ENCODE measurements around the gene PRKCA.
"Not testable (repeated sequence)": the region's sequence is repeated elsewhere in the genome, so short reads cannot be mapped to it uniquely, and the experiment has no call there.

PRKCA gene

DNA sequence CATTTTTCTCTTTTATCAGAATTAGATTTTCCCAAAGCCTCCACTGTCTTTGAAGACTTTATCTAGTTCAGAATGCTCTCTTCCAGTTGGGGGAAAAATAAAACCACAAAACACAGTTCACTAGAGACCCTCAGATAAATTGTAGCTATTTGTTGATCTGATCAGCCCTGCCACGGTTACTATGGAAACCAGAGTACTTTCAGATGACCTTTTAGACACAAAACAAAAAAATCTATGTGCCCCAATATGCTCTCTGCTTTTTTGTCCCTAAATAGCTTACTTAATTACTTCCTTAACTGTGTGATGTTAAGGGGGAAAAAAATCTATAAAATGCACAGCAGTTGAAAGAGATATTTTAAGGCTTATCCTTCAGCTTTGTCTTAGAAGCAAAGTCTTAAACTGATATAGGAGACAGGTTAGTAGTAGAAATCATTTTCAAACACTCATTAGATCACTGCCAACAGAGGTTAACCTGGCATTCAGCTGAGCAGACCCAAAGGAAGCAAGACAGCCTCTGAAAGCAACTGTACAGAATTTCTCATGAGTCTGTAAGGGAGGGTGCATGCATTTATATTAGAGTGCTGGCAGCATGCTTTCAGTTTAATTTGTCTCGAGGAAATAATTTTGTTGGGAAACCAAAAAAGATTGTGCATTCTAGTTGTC, 402.6 kb downstream of the PRKCA start:
- DNase-seq = no peak

DNA sequence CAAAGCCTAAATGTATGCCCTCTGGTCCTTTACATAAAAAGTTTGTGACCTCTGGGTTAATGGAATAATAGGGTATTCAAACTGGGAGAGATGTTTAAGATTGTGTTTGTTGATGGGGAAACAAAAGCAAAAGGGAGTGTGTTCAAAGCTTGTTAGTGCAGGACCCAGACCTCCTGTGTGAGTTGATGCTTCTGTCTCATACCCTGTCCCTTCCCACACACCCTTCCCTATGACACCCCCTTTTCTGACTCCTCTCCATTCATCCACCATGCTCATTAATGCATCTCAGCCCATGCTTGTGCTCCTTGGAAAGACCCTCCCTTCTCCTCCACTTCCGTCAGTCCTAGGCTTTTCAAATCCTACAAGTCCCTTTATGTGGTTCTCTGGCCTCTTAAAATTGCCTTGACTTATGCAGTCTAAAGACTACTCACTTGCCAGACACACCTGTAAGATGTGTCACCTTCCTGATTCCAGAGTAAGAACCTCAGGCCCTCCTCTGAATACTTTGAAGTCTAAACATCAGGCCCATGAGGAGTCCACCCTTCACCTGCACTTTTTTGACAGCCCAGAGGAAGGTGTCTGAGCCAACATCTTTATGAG, 404.5 kb downstream of the PRKCA start:
- DNase-seq = no peak

DNA sequence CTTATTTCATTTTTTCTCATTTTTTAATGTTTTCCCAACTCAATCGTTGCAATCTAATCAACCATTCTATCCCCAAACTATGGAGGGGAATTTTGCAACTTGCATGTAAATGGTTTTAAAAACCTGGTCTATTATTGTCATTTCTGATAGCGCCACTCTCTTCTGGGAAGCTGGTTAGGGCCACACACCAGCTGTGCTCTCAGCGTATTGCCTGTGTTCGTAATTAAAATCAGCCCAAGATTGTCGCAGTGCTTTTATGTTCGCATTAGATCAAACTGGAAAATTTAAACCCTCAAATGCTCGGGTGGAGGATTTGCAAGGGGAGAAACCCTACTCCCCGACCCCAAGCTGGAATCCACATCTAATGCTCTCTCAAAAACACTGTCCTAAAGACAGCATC, 409.0 kb downstream of the PRKCA start:
- DNase-seq = no peak

DNA sequence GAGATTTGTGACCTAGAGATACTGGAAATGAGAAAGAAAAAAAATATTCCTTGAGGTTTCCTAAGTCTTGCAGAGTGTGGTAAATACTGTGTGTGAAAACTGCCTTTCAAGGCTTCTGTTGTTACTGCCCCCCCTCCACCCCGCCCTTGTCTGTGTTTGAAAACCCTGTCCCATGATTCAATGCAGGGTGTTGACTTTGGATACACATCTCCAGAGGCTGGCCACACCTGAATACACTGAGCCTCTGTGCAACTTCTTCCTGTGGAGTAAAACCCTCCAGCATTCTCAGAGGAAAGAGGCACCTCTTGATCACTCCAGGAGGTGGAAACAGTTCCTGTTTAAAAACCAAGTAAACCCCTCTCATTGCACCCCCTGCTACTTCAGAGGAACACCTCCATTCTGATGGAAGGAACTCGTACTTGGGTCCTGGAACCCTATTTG, 409.5 kb downstream of the PRKCA start:
- DNase-seq = peak; percentile 3

DNA sequence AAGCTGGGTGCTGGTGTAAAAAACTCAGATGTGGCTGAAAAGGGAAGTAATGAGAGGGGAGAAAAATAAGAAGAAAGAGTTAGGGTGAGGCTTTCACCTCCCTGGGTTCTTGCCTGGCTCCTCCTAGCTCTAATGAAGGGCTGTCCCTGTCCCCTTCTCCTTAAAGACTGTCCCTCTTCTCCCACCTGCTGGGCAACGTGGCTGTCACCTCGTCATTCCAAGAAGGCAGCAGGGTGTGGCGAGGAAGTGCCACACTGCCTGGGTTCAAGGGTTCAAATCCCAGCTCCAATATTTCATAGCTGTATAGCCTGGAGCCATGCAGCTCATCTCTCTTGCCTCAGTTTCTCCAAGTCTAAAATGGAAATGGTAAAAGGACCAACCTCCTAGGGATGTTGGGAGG, 410.0 kb downstream of the PRKCA start:
- no peak for DNase-seq

DNA sequence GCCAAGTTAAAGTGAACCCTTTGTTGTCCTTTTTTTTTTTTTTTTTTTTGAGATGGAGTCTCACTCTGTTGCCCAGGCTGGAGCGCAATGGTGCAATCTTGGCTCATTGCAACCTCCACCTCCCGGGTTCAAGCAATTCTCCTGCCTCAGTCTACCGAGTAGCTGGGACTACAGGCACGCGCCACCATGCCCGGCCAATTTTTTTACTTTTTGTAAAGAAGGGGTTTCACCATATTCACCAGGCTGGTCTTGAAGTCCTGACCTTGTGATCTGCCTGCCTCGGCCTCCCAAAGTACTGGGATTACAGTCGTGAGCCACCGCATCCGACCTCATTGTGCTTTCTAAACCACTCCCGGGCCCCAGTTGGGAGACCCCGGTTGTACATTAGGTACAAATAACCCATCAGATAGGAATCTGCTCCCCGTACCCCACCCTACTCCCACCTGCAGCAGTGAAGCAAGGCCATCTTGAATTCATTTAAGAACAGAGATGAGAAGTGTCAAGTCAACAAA, 410.7 kb downstream of the PRKCA start:
- not testable (repeated sequence) for DNase-seq

DNA sequence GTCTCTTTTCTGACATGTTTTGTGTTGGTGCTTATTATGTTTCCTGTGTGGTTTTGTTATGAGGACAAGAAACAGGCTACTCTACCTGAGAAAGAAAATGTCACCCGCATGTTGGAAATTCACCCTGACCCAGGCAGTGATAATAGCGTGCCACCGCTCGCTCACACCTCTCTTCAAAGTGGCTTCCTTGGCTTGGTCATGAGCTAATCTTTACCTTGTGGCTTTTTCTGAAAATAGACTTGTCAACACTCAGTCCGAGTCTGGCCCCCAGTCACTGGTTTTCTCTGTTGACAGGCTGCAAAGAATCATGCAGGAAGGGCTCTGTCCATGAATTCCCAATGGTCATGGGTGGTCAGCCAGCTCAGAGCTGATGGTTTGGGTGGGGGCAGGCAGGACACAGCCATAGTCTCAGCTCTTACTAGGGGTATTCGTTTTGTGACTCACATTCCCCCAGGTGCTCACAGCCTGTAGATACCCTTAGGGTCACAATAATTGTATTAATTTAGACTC, 411.2 kb downstream of the PRKCA start:
- no peak for DNase-seq

DNA sequence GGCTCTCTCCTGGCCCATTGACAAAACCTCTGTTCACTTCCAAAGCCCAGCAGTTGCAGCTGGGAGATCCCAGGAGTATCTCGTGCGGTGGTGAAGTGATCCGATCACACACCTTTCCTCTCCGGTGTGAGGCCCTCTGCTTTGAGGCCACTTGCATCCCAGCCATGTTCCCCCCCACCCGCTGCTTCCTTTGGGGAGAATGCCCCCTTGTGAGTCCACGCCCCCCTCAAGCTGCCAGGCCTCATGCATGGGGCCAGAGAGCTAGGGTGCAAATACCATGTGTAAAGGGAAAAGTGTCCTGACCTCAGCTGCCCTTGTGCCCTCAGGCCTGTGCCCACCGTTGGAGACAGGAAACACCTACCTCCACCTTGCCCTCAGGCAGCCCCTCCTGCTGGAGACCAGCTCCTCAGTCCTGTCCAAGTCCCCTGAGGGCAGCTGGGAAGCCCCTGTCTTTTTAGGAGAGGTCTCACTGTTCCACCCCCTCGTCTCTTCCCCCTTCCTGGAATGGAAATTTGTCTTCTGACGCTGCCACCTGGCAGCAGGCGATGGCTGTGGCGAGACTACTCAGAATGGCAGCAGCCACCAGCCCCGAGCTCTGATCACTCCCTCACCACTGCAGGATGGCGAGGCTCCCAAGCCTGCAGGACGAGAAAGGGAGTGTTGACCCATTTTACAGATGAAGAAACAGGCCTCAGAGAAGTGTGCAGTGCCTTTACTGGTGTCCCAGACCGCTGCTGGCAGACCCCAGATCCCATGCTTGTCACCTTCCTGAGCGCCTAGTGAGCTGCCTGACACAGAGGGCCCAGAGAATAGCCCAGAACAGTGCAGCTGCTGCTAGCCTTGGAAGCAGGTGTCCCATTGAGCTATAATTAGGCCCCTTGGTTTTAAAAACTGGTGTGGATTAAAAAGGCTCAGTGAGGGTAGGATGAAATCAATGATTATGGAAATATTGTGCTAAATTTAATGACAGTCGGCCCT, 411.9 kb downstream of the PRKCA start:
- no peak for DNase-seq

DNA sequence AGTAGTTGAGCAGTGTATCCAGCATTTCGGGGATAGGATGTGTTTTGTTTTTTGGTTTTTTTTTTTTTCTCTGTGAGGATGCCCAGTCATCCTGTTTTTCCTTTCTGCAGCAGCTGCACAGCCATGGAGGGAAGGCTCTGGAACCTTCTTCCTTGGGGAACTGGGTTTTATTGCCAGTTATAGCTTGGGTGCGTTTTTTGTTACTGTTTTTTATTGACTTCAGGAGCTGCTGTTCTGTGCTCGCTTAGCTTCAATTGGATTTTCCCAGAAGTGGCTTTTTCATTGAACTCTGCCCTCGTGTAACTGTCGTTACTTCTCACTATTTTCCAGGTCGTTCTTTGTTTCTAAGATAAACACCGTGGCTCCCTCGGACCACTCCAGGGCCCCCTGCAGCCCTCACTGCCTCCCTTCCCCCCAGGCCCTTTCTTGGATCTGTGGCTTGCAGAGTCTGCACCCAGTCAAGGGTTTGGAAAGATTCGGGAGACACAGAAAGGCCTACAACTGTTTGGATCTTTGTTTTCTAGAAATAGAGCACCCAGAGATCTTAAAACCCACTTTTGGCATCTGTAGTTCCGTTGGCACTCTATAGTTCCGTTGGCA, 412.8 kb downstream of the PRKCA start:
- DNase-seq = no peak

DNA sequence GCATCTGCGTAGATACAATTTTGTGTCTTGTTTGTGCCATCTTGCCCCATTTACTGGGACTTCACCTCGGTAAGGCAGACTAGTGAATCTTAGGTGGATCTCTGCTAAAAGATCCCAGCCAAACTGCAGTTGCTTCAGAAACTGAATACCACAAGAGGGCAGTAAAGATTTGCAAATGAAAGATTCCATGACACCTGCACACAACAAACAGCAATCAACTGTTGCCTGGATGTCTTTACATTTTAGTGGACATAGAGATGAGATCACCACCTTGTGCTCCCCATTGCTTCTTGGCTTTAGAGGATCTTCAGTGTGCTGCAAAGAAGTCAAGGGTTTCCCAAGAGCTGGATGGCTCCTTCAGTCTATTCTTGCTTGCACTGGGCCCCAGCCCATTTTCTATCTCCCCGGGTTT, 413.3 kb downstream of the PRKCA start:
- DNase-seq = peak; percentile 72

DNA sequence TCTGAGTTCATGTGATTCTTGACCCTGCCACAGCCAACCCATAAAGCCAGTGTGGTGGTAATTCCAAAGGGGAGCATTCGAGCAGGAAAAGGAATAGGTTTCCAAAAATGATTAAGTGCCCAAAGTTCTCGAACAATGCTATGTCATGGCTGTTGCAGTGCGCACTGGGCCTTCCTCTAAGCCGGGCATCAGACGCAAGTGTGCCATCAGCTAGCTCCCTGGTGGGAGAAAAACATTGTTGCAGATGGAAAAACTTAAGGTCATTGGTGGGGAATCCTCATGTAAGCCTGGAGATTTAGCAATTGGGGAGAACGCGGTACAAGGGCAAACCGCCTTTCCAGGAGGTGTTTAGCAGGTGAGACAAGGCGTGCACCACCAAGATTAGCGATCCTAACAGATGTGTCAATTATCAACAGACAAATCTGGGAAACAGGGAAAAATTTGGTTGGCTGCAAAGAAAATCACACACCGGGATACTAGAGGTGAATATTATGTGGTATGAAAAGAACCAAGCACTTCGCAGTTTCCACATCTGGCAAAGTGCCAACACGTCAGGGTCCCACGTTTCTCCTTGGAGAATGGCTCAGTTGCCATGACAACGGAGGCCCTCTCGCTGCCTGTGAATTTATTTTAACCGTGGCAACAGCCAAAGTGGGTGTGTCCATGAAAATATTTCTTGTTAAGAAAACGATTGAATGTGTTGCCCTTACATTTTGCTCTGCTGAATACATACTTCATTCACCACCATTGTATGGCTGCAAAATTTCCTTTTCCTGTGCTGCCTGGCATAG, 414.0 kb downstream of the PRKCA start:
- no peak for DNase-seq

DNA sequence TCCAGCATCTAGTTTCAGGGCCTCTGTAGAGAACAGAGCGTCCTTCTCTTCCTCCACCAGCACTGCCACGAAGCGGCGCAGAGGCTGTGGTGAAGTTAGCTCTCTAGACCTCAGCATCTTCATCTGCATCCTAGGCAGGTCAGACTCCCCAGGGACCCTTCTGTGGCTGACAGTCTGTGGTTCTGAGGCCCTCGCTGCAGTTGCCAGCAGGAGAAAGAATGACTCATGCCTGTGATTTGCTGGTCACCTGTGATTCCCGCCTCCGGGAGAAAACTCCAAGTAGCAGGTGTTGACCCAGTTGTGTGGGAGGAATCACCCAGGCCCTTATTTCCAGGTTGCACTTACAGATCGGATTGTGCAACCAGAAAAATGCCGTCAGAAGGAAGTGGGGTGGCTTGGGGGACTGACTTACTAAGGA, 415.2 kb downstream of the PRKCA start:
- DNase-seq = no peak

DNA sequence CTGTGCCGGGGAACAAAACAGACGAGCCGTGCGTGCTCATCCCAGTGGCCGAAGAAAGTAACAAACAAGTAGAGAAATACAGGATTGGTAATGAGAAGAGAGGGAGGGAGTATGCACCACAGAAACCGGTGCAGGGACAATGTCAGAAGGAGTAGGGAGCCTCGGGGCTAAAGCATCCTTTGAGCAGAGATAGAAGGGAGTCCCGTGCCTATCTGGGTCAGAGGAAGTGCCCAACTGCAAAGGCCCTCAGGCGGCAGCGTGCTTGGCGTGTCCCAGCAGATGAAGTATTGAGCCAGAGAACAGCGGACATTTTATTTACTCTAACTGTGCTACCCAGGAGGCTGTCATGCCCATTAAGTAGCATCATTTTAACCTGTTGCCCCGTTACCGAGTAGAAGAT, 417.6 kb downstream of the PRKCA start:
- DNase-seq = no peak

DNA sequence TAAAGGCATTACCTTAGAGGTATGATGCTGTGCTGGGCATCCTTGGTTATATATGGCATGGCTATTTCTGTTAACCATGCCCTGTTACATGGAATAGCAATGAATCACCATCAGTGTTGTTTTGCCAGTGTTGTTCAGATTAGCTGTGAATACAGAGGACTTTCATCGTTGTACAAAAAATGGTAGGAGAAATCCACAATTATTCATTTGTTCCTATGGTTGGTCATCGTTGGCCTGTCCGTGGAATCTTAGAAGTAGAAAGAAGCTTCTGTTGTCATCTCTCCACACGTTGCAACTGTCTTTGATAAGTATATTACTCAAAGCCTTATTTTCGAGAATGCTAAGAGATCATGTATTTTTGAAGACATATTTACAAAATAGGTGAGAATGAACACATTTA, 418.2 kb downstream of the PRKCA start:
- no peak for DNase-seq

DNA sequence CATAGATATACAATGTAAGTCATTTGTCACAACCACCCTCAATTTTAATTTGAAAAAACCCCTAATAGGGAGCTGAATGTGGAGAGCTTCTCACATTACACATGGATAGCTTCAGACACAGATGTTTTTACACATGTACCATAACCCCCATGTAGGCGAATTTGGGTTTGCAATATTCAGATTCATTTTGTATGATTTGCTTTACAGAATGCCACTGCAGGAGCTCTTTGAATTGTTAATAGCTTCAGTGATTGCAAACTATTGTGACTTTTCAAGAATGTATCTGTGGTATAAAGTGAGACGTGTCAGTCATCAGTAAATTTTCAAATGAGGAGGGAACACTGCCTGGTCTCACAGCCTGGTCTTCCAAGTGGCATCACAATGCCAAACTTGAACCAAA, 419.9 kb downstream of the PRKCA start:
- no peak for DNase-seq

DNA sequence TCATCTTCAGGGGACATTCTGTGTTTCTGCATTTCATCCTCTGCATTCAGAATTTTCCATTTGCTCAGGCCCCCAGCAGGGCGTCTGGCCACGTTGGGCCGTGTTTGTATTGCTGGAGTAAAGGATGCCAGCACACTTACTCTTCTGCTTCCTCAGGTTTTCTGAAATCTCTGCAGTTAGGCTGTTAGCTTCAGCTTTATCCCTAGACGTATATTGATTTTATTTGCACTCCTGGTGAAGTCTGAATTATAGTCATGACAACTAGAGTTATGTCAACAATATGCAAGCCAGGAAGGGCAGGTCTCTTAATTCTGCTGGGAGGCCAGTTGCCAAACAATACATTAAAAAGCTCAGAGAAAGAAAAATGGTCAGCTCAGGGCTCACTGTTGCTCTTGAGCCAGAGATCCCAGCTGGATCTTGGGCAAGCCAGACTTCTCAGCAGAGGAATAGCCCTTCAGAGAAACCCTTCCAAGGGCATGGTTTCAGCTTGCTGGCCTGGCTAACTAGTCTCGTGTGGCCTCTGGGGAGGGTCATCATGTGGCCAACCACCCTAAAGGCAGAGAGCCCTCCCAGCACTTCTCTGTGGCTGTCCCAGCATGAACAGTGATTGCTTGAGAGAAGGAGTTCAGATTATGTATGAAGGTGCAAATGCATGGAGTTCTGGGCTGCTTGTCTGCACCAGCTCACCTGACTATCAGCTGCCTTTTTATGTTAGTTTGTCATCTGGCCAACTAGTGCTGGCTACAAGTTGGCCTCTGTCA, 422.3 kb downstream of the PRKCA start:
- no peak for DNase-seq

DNA sequence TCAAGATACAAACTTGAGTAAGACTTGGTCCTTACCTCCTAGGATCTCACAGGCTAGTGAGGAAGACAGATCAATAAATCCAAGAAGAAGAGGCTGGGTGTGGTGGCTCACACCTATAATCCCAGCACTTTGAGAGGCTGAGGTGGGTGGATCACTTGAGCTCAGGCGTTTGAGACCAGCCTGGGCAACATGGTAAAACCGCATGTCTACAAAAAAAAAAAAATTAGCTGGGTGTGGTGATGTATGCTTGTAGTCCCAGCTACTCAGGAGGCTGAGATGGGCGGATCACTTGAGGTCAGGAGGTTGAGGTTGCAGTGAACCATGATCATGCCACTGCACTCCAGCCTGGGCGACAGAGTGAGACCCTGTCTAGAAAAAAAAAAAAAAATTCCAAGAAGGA, 423.0 kb downstream of the PRKCA start:
- DNase-seq = not testable (repeated sequence)

DNA sequence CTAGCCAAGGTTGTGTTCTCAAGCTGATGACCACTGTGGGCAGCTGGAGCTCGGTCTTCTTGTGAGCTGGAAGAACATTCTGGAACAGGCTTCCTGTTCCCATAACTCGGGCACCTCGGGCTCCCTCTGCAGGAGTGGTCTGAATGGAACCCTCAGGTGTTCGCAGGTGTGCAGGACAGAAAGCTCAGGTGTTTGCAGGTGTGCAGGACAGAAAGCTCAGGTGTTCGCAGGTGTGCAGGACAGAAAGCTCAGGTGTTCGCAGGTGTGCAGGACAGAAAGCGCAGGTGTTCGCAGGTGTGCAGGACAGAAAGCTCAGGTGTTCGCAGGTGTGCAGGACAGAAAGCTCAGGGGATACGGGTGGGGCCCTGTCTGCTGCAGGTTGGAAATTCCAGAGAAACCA, 423.5 kb downstream of the PRKCA start:
- DNase-seq = no peak

DNA sequence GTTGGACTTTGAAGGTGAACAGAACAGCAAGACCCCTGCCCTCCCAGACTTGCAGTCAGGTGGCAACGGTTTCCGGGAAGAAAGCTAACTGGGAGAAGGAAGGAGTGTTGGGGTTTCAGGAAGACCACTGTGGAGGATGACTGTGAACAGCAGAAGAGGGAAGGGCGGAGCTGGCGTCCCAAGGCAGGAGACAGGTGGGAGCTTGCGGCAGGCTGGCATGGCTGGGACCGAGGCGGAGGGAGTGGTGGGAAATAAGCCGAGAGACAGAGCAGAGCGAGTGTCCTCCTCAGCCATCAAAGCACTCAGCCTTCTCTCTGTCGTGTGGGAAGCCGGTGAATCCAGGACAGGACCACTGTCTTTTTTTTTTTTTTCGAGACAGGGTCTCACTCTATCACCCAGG, 424.0 kb downstream of the PRKCA start:
- DNase-seq = no peak

DNA sequence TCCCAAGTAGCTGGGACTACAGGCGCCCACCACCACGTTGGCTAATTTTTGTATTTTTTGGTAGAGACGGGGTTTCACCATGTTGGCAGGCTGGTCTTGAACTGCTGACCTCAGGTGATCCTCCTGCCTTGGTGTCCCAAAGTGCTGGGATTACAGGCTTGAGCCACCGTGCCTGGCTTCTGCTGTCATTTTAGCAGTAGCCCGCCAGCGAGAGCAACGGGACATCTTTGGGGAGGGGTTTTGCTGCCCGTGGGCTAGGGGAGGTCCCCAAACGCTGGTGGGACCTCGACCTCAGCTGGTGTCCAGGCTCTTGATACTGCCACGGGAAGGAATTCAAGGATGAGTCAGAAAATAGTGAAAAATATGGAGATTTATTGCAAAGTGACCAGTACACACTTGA, 424.4 kb downstream of the PRKCA start:
- DNase-seq = no peak

Data from OCI-M1 (cell line).